Measurements from ENCODE around the gene FILIP1L. TPM values are rescaled to one million over a fixed set of nuclear protein-coding genes. Genes with fewer than 3 reads are reported as not detected.

The FILIP1L gene
- total RNA-seq, 1 donor from 2014 or later, result 4.5 TPM

- intact Hi-C loops (cut with micrococcal nuclease), result loop anchor here (5.0 kb wide), 4 partner anchors 238 to 758 kb away; partner anchors contain the start of genes LNP1 and TOMM70
- Mint-ChIP-seq H3K4me3 (ENCODE audit: low read depth) (no peak overlapping the region), H3K4me1 (ENCODE audit: low read depth) (peaks cover 22% of the 10 kb centered on the region), H3K27me3 (ENCODE audit: low read depth) (no peaks in the 10 kb centered on the region), H3K27ac (no peak overlapping the region), H3K36me3 (ENCODE audit: low read depth) (no peaks in the 10 kb centered on the region), H3K9me3 (no peaks in the 10 kb centered on the region)
- DNase-seq (ENCODE audit: low spot score), result no peak
Measured at GRCh38 chr3:99834211-99834957, 279.9 kb downstream of the FILIP1L start.

GRCh38 chr3:99833617-99834205, 280.6 kb downstream of the FILIP1L start:
- Mint-ChIP-seq H3K9me3 (no peaks in the 10 kb centered on the region), H3K27ac (no peak overlapping the region), H3K27me3 (ENCODE audit: low read depth) (no peaks in the 10 kb centered on the region), H3K4me1 (ENCODE audit: low read depth) (peaks cover 26% of the 10 kb centered on the region), H3K4me3 (ENCODE audit: low read depth) (no peak overlapping the region), H3K36me3 (ENCODE audit: low read depth) (no peaks in the 10 kb centered on the region)
- intact Hi-C loops (cut with micrococcal nuclease), result loop anchor here (5.0 kb wide), 4 partner anchors 239 to 759 kb away; partner anchors contain the start of genes LNP1 and TOMM70
- DNase-seq (ENCODE audit: low spot score), result no peak

- intact Hi-C loops (cut with micrococcal nuclease), result loop anchor here (5.0 kb wide), 5 partner anchors 197 to 762 kb away; partner anchors contain the start of genes LNP1 and TOMM70
- no peaks in the 10 kb centered on the region for H3K9me3 Mint-ChIP-seq
- peaks cover 4% of the 10 kb centered on the region for H3K36me3 Mint-ChIP-seq (ENCODE audit: low read depth)
- H3K4me3 Mint-ChIP-seq (ENCODE audit: low read depth), result no peak overlapping the region
- H3K27me3 Mint-ChIP-seq (ENCODE audit: low read depth), result no peaks in the 10 kb centered on the region
- peaks cover 34% of the 10 kb centered on the region for H3K4me1 Mint-ChIP-seq (ENCODE audit: low read depth)
- no peak for DNase-seq (ENCODE audit: low spot score)
- no peak overlapping the region for H3K27ac Mint-ChIP-seq
Measured at GRCh38 chr3:99829844-99830243, 284.5 kb downstream of the FILIP1L start.

- Mint-ChIP-seq H3K27me3 (ENCODE audit: low read depth) (no peaks in the 10 kb centered on the region), H3K36me3 (ENCODE audit: low read depth) (peaks cover 22% of the 10 kb centered on the region), H3K9me3 (no peaks in the 10 kb centered on the region), H3K4me3 (ENCODE audit: low read depth) (peak overlapping the region; percentile 24), H3K27ac (peak overlapping the region; percentile 52), H3K4me1 (ENCODE audit: low read depth) (peaks cover 39% of the 10 kb centered on the region)
- DNase-seq (ENCODE audit: low spot score), result no peak
- intact Hi-C loops (cut with micrococcal nuclease), result loop anchor here (1.0 to 5.0 kb wide), 5 partner anchors 8 to 202 kb away; partner anchors contain the start of gene CMSS1
Measured at GRCh38 chr3:99825004-99825640, 289.2 kb downstream of the FILIP1L start.

GRCh38 chr3:99823723-99824711, 290.3 kb downstream of the FILIP1L start:
- no peaks in the 10 kb centered on the region for H3K27me3 Mint-ChIP-seq (ENCODE audit: low read depth)
- H3K9me3 Mint-ChIP-seq, result no peaks in the 10 kb centered on the region
- intact Hi-C loops (cut with micrococcal nuclease), result loop anchor here (2.0 kb wide), 1 partner anchor 49 kb away; no protein-coding TSS in a partner anchor
- no peak for DNase-seq (ENCODE audit: low spot score)
- H3K27ac Mint-ChIP-seq, result peak overlapping the region; percentile 73
- peaks cover 27% of the 10 kb centered on the region for H3K36me3 Mint-ChIP-seq (ENCODE audit: low read depth)
- peak overlapping the region; percentile 9 for H3K4me3 Mint-ChIP-seq (ENCODE audit: low read depth)
- peaks cover 42% of the 10 kb centered on the region for H3K4me1 Mint-ChIP-seq (ENCODE audit: low read depth)

- H3K4me3 Mint-ChIP-seq (ENCODE audit: low read depth), result peak overlapping the region; percentile 95
- H3K9me3 Mint-ChIP-seq, result no peaks in the 10 kb centered on the region
- H3K27me3 Mint-ChIP-seq (ENCODE audit: low read depth), result no peaks in the 10 kb centered on the region
- DNase-seq (ENCODE audit: low spot score), result no peak
- intact Hi-C loops (cut with micrococcal nuclease), result loop anchor here (1.0 to 5.0 kb wide), 3 partner anchors 271 to 893 kb away; partner anchors contain the start of genes LNP1 and TOMM70
- H3K36me3 Mint-ChIP-seq (ENCODE audit: low read depth), result peaks cover 24% of the 10 kb centered on the region
- H3K27ac Mint-ChIP-seq, result peak overlapping the region; percentile 96
- peaks cover 49% of the 10 kb centered on the region for H3K4me1 Mint-ChIP-seq (ENCODE audit: low read depth)
Measured at GRCh38 chr3:99818818-99819217, 295.5 kb downstream of the FILIP1L start.

GRCh38 chr3:99817437-99818240, 296.7 kb downstream of the FILIP1L start, which contains the start of gene CMSS1:
TSS of gene CMSS1 (plus strand) at chr3:99817862.
- H3K27ac Mint-ChIP-seq, result peak within 1 kb of the TSS; percentile 96
- H3K36me3 Mint-ChIP-seq (ENCODE audit: low read depth), result peaks cover 19% of the 10 kb centered on the region
- intact Hi-C loops (cut with micrococcal nuclease), result loop anchor here (1.0 to 5.0 kb wide), 5 partner anchors 8 to 895 kb away; partner anchors contain the start of genes LNP1, TBC1D23 and TOMM70
- H3K4me1 Mint-ChIP-seq (ENCODE audit: low read depth), result peaks cover 42% of the 10 kb centered on the region
- peak; percentile 92 for DNase-seq (ENCODE audit: low spot score)
- peak within 1 kb of the TSS; percentile 95 for H3K4me3 Mint-ChIP-seq (ENCODE audit: low read depth)
- H3K9me3 Mint-ChIP-seq, result no peaks in the 10 kb centered on the region
- H3K27me3 Mint-ChIP-seq (ENCODE audit: low read depth), result no peaks in the 10 kb centered on the region

GRCh38 chr3:99817047-99817436, 297.3 kb downstream of the FILIP1L start:
- Mint-ChIP-seq H3K27ac (peak overlapping the region; percentile 96), H3K9me3 (no peaks in the 10 kb centered on the region), H3K36me3 (ENCODE audit: low read depth) (peaks cover 19% of the 10 kb centered on the region), H3K4me1 (ENCODE audit: low read depth) (peaks cover 40% of the 10 kb centered on the region), H3K4me3 (ENCODE audit: low read depth) (peak overlapping the region; percentile 95), H3K27me3 (ENCODE audit: low read depth) (peaks cover 4% of the 10 kb centered on the region)
- no peak for DNase-seq (ENCODE audit: low spot score)
- intact Hi-C loops (cut with micrococcal nuclease), result loop anchor here (1.0 to 5.0 kb wide), 3 partner anchors 8 to 895 kb away; partner anchors contain the start of gene TBC1D23

GRCh38 chr3:99810403-99810802, 303.9 kb downstream of the FILIP1L start:
- peaks cover 8% of the 10 kb centered on the region for H3K27me3 Mint-ChIP-seq (ENCODE audit: low read depth)
- H3K27ac Mint-ChIP-seq, result no peak overlapping the region
- H3K4me3 Mint-ChIP-seq (ENCODE audit: low read depth), result no peak overlapping the region
- no peak for DNase-seq (ENCODE audit: low spot score)
- intact Hi-C loops (cut with micrococcal nuclease), result no loop called here
- H3K36me3 Mint-ChIP-seq (ENCODE audit: low read depth), result peaks cover 5% of the 10 kb centered on the region
- peaks cover 6% of the 10 kb centered on the region for H3K9me3 Mint-ChIP-seq
- peaks cover under 1% of the 10 kb centered on the region for H3K4me1 Mint-ChIP-seq (ENCODE audit: low read depth)

- H3K9me3 Mint-ChIP-seq, result peaks cover 10% of the 10 kb centered on the region
- H3K27ac Mint-ChIP-seq, result no peak overlapping the region
- DNase-seq (ENCODE audit: low spot score), result no peak
- no peaks in the 10 kb centered on the region for H3K4me1 Mint-ChIP-seq (ENCODE audit: low read depth)
- H3K27me3 Mint-ChIP-seq (ENCODE audit: low read depth), result peaks cover 8% of the 10 kb centered on the region
- intact Hi-C loops (cut with micrococcal nuclease), result no loop called here
- peaks cover 6% of the 10 kb centered on the region for H3K36me3 Mint-ChIP-seq (ENCODE audit: low read depth)
- no peak overlapping the region for H3K4me3 Mint-ChIP-seq (ENCODE audit: low read depth)
Measured at GRCh38 chr3:99809565-99809964, 304.7 kb downstream of the FILIP1L start.

- Mint-ChIP-seq H3K27ac (no peak overlapping the region), H3K4me3 (ENCODE audit: low read depth) (no peak overlapping the region), H3K27me3 (ENCODE audit: low read depth) (peaks cover 8% of the 10 kb centered on the region), H3K36me3 (ENCODE audit: low read depth) (peaks cover 6% of the 10 kb centered on the region), H3K4me1 (ENCODE audit: low read depth) (no peaks in the 10 kb centered on the region), H3K9me3 (peaks cover 16% of the 10 kb centered on the region)
- DNase-seq (ENCODE audit: low spot score), result no peak
- intact Hi-C loops (cut with micrococcal nuclease), result no loop called here
Measured at GRCh38 chr3:99808163-99808794, 306.0 kb downstream of the FILIP1L start.
